GM15510 (cell line): Measurements from ENCODE around the gene KCNQ1.

Source experiments
- POLR2A ChIP-seq: IDR thresholded peaks from 3 replicates; pipeline ENCODE4 v1.6.1; 2011; ENCODE audit warnings: borderline replicate concordance; ENCODE audit not compliant: insufficient read length; ENCODE audit errors: extremely low read depth

Gene KCNQ1

GRCh38 chr11:2519517-2519861 lies 74.7 kb downstream of the KCNQ1 start:
- TF ChIP-seq POLR2A = no peak

GRCh38 chr11:2519862-2520735 lies 75.3 kb downstream of the KCNQ1 start:
- no peak for TF ChIP-seq POLR2A

GRCh38 chr11:2520736-2521035 lies 75.9 kb downstream of the KCNQ1 start:
- no peak for TF ChIP-seq POLR2A

GRCh38 chr11:2521081-2521732 lies 76.4 kb downstream of the KCNQ1 start:
- no peak for TF ChIP-seq POLR2A

- no peak for TF ChIP-seq POLR2A
Observed at GRCh38 chr11:2521733-2522630, 77.2 kb downstream of the KCNQ1 start.

- no peak for TF ChIP-seq POLR2A
Observed at GRCh38 chr11:2522631-2523255, 77.9 kb downstream of the KCNQ1 start.

GRCh38 chr11:2523821-2524391 lies 79.1 kb downstream of the KCNQ1 start:
- no peak for TF ChIP-seq POLR2A

GRCh38 chr11:2524446-2525165 lies 79.8 kb downstream of the KCNQ1 start:
- TF ChIP-seq POLR2A = no peak

GRCh38 chr11:2525166-2525861 lies 80.5 kb downstream of the KCNQ1 start:
- no peak for TF ChIP-seq POLR2A

GRCh38 chr11:2525941-2526807 lies 81.4 kb downstream of the KCNQ1 start:
- TF ChIP-seq POLR2A = no peak

- no peak for TF ChIP-seq POLR2A
Observed at GRCh38 chr11:2526808-2527381, 82.1 kb downstream of the KCNQ1 start.

GRCh38 chr11:2527621-2528291 lies 82.9 kb downstream of the KCNQ1 start:
- TF ChIP-seq POLR2A = no peak
